WERI-Rb-1 (cell line): Measurements from ENCODE around the gene CRYGC.
"Not testable (repeated sequence)": the region's sequence is repeated elsewhere in the genome, so short reads cannot be mapped to it uniquely, and the experiment has no call there.

ENCODE experiments used
- DNase-seq: peaks from one replicate; pipeline ENCODE4 v3.0.0-alpha.2; 2020
- H3K27ac ChIP-seq: fragments of 250-450 bp; sonication (Bioruptor Pico); 2 replicates; pipeline ENCODE4 v1.5.1; 2020; ENCODE audit warnings: mild to moderate bottlenecking, moderate library complexity
- H3K27me3 ChIP-seq: fragments of 250-450 bp; sonication (Bioruptor Pico); 2 replicates; pipeline ENCODE4 v1.5.1; 2021; ENCODE audit warnings: mild to moderate bottlenecking, low read depth, moderate library complexity; ENCODE audit not compliant: insufficient read depth, severe bottlenecking
- H3K36me3 ChIP-seq: fragments of 250-450 bp; sonication (Bioruptor Pico); 2 replicates; pipeline ENCODE4 v1.5.1; 2020; ENCODE audit warnings: mild to moderate bottlenecking, moderate library complexity
- H3K4me3 ChIP-seq: 2 replicates; pipeline ENCODE4 v1.5.1; 2011; ENCODE audit warnings: low read depth, mild to moderate bottlenecking, control low read depth, low read length
- H3K9me3 ChIP-seq: fragments of 250-450 bp; sonication (Bioruptor Pico); 2 replicates; pipeline ENCODE4 v1.5.1; 2021; ENCODE audit warnings: mild to moderate bottlenecking, moderate library complexity; ENCODE audit not compliant: severe bottlenecking
- CTCF ChIP-seq: IDR thresholded peaks from 2 replicates; pipeline ENCODE4 v1.5.1; 2011; ENCODE audit warnings: low read depth, mild to moderate bottlenecking, control low read depth, inconsistent platforms, low read length

Gene CRYGC

GRCh38 chr2:208125251-208125650 lies 4.4 kb downstream of the CRYGC start:
- H3K27me3 ChIP-seq, result no peaks in the 10 kb centered on the region
- H3K27ac ChIP-seq, result no peak overlapping the region
- TF ChIP-seq CTCF, result no peak
- no peak overlapping the region for H3K4me3 ChIP-seq
- no peaks in the 10 kb centered on the region for H3K36me3 ChIP-seq
- no peak for DNase-seq
- no peaks in the 10 kb centered on the region for H3K9me3 ChIP-seq

- not testable (repeated sequence) for H3K4me3 ChIP-seq, H3K9me3 ChIP-seq, H3K27ac ChIP-seq, H3K36me3 ChIP-seq, DNase-seq, H3K27me3 ChIP-seq
These were observed 5.5 kb downstream of the CRYGC start, which contains the start of gene CRYGD for GRCh38 chr2:208124013-208124715. CRYGD (minus strand) TSS chr2:208124524; CDS start chr2:208124473, 51 bp downstream.

GRCh38 chr2:208122248-208122647 lies 7.4 kb downstream of the CRYGC start:
- Histone ChIP-seq H3K36me3 (no peaks in the 10 kb centered on the region), H3K27me3 (no peaks in the 10 kb centered on the region), H3K9me3 (no peaks in the 10 kb centered on the region), H3K27ac (no peak overlapping the region), H3K4me3 (no peak overlapping the region)
- DNase-seq, result no peak
- TF ChIP-seq CTCF, result no peak

- no peak for TF ChIP-seq CTCF
- DNase-seq, result no peak
- H3K4me3 ChIP-seq, result no peak overlapping the region
These were observed 10.7 kb downstream of the CRYGC start for GRCh38 chr2:208118918-208119317.

GRCh38 chr2:208117390-208117789 lies 12.2 kb downstream of the CRYGC start:
- H3K4me3 ChIP-seq, H3K36me3 ChIP-seq, H3K27ac ChIP-seq, H3K9me3 ChIP-seq, DNase-seq, H3K27me3 ChIP-seq: not testable (repeated sequence)

More at GRCh38 chr2:208118918-208119317, 10.7 kb downstream of the CRYGC start:
- Histone ChIP-seq H3K36me3 (no peaks in the 10 kb centered on the region), H3K27me3 (no peaks in the 10 kb centered on the region), H3K9me3 (no peaks in the 10 kb centered on the region), H3K27ac (no peak overlapping the region)

- Histone ChIP-seq H3K27me3 (no peaks in the 10 kb centered on the region), H3K4me3 (no peak overlapping the region), H3K27ac (peak overlapping the region; percentile 27), H3K36me3 (no peaks in the 10 kb centered on the region), H3K9me3 (no peaks in the 10 kb centered on the region)
- peak; percentile 68 for DNase-seq
- no peak for TF ChIP-seq CTCF
These were observed 16.7 kb downstream of the CRYGC start for GRCh38 chr2:208112969-208113368.

GRCh38 chr2:208112273-208112745 lies 17.3 kb downstream of the CRYGC start:
- DNase-seq, H3K9me3 ChIP-seq, H3K4me3 ChIP-seq: not testable (repeated sequence)

More at GRCh38 chr2:208112273-208112745, 17.3 kb downstream of the CRYGC start:
- not testable (repeated sequence) for H3K36me3 ChIP-seq, H3K27ac ChIP-seq, H3K27me3 ChIP-seq
